CD4-positive, alpha-beta T cell treated with Interleukin-15 for 1 hour (primary cell): ENCODE results near the gene PRSS57.
"Not testable (repeated sequence)": the region's sequence is repeated elsewhere in the genome, so short reads cannot be mapped to it uniquely, and the experiment has no call there.

Experiments used
- DNase-seq: peaks from one replicate; pipeline ENCODE4 v3.0.0-alpha.2; 2020

Gene PRSS57

GRCh38 chr19:695352-695949 lies at the start of gene PRSS57:
Gene PRSS57, minus strand, starts transcription at chr19:695452. Its CDS starts 22 bp downstream, at chr19:695430.
- no peak for DNase-seq

GRCh38 chr19:743168-743687 lies 48.0 kb upstream of the PRSS57 start:
- peak; percentile 27 for DNase-seq

GRCh38 chr19:742540-743075 lies 47.4 kb upstream of the PRSS57 start:
- no peak for DNase-seq

- DNase-seq = no peak
These were observed 46.4 kb upstream of the PRSS57 start for GRCh38 chr19:741506-742131.

GRCh38 chr19:740816-741505 lies 45.7 kb upstream of the PRSS57 start:
- DNase-seq = not testable (repeated sequence)

- DNase-seq = no peak
These were observed 44.9 kb upstream of the PRSS57 start for GRCh38 chr19:739998-740715.

GRCh38 chr19:738509-739128 lies 43.4 kb upstream of the PRSS57 start:
- DNase-seq = no peak

GRCh38 chr19:737591-738093 lies 42.4 kb upstream of the PRSS57 start:
- DNase-seq = peak; percentile 58

GRCh38 chr19:736125-736524 lies 40.9 kb upstream of the PRSS57 start:
- no peak for DNase-seq

- no peak for DNase-seq
These were observed 39.5 kb upstream of the PRSS57 start for GRCh38 chr19:734716-735115.

- no peak for DNase-seq
These were observed 37.2 kb upstream of the PRSS57 start for GRCh38 chr19:732148-733069.

GRCh38 chr19:731000-731399 lies 35.7 kb upstream of the PRSS57 start:
- DNase-seq = no peak

- no peak for DNase-seq
These were observed 34.9 kb upstream of the PRSS57 start for GRCh38 chr19:729965-730668.

- not testable (repeated sequence) for DNase-seq
These were observed 34.3 kb upstream of the PRSS57 start for GRCh38 chr19:729564-729963.

GRCh38 chr19:728011-728410 lies 32.8 kb upstream of the PRSS57 start:
- no peak for DNase-seq

- DNase-seq = no peak
These were observed 32.0 kb upstream of the PRSS57 start for GRCh38 chr19:726993-727956.

- DNase-seq = no peak
These were observed 30.3 kb upstream of the PRSS57 start for GRCh38 chr19:725461-726089.

- no peak for DNase-seq
These were observed 28.5 kb upstream of the PRSS57 start for GRCh38 chr19:723714-724113.

- DNase-seq = no peak
These were observed 28.0 kb upstream of the PRSS57 start for GRCh38 chr19:723247-723646.
